Glutamatergic neuron (in vitro differentiated cells): ENCODE data around the gene UMAD1. TPM values are rescaled to one million over a fixed set of nuclear protein-coding genes. Genes with fewer than 3 reads are reported as not detected.
"Not testable (repeated sequence)": the region's sequence is repeated elsewhere in the genome, so short reads cannot be mapped to it uniquely, and the experiment has no call there.

Experiments
- DNase-seq: peaks from one replicate; pipeline ENCODE4 v3.0.0; 2022
- H3K27ac Mint-ChIP-seq: one replicate; pipeline ENCODE4 v1.8.0; 2020; ENCODE audit warnings: mild to moderate bottlenecking, mixed read lengths, inconsistent platforms; ENCODE audit not compliant: unreplicated experiment
- H3K27me3 Mint-ChIP-seq: one replicate; pipeline ENCODE4 v1.8.0; 2020; ENCODE audit warnings: mild to moderate bottlenecking, moderate library complexity, mixed read lengths, inconsistent platforms; ENCODE audit not compliant: unreplicated experiment
- H3K36me3 Mint-ChIP-seq: one replicate; pipeline ENCODE4 v1.8.0; 2020; ENCODE audit warnings: mild to moderate bottlenecking, mixed read lengths, inconsistent platforms; ENCODE audit not compliant: unreplicated experiment
- H3K4me1 Mint-ChIP-seq: one replicate; pipeline ENCODE4 v1.8.0; 2020; ENCODE audit warnings: mild to moderate bottlenecking, low read depth, mixed read lengths, inconsistent platforms; ENCODE audit not compliant: unreplicated experiment
- H3K4me3 Mint-ChIP-seq: one replicate; pipeline ENCODE4 v1.8.0; 2020; ENCODE audit warnings: mild to moderate bottlenecking, mixed read lengths, inconsistent platforms; ENCODE audit not compliant: unreplicated experiment
- H3K9me3 Mint-ChIP-seq: one replicate; pipeline ENCODE4 v1.8.0; 2020; ENCODE audit warnings: mild to moderate bottlenecking, moderate library complexity, mixed read lengths, inconsistent platforms; ENCODE audit not compliant: unreplicated experiment
- CTCF ChIP-seq: fragments of 200-600 bp; sonication (generic); IDR thresholded peaks from one replicate; pipeline ENCODE4 v1.5.0; 2021; ENCODE audit not compliant: partially characterized antibody, unreplicated experiment
- total RNA-seq: library from RNA; stranded (reverse); fragmentation: NEBNext Ultra II Directional; extraction: Animal tissue kit (Norgen Biotek cat#: 25700); gene quantifications from one replicate; pipeline ENCODE4 v1.2.1, GENCODE V29; 2021; ENCODE audit not compliant: unreplicated experiment

UMAD1 gene
- total RNA-seq, 1 donor from 2014 or later, result 5.2 TPM

- Mint-ChIP-seq H3K27ac (no peak overlapping the region), H3K4me3 (no peak overlapping the region), H3K9me3 (no peaks in the 10 kb centered on the region), H3K4me1 (no peaks in the 10 kb centered on the region), H3K27me3 (no peaks in the 10 kb centered on the region), H3K36me3 (no peaks in the 10 kb centered on the region)
- no peak for TF ChIP-seq CTCF
- DNase-seq, result no peak
Observed at GRCh38 chr7:7670490-7670889, 29.9 kb downstream of the UMAD1 start.

GRCh38 chr7:7671361-7671760, 30.8 kb downstream of the UMAD1 start:
- no peak for TF ChIP-seq CTCF
- Mint-ChIP-seq H3K27ac (no peak overlapping the region), H3K9me3 (no peaks in the 10 kb centered on the region), H3K27me3 (no peaks in the 10 kb centered on the region), H3K4me1 (no peaks in the 10 kb centered on the region), H3K4me3 (no peak overlapping the region), H3K36me3 (no peaks in the 10 kb centered on the region)
- DNase-seq, result no peak

GRCh38 chr7:7672545-7673239, 32.1 kb downstream of the UMAD1 start:
- no peaks in the 10 kb centered on the region for H3K4me1 Mint-ChIP-seq
- H3K9me3 Mint-ChIP-seq, result no peaks in the 10 kb centered on the region
- no peak overlapping the region for H3K4me3 Mint-ChIP-seq
- no peaks in the 10 kb centered on the region for H3K36me3 Mint-ChIP-seq
- H3K27me3 Mint-ChIP-seq, result no peaks in the 10 kb centered on the region
- TF ChIP-seq CTCF, result no peak
- no peak overlapping the region for H3K27ac Mint-ChIP-seq
- DNase-seq, result no peak

- H3K4me3 Mint-ChIP-seq, result no peak overlapping the region
- no peaks in the 10 kb centered on the region for H3K36me3 Mint-ChIP-seq
- H3K9me3 Mint-ChIP-seq, result no peaks in the 10 kb centered on the region
- no peaks in the 10 kb centered on the region for H3K27me3 Mint-ChIP-seq
- no peak overlapping the region for H3K27ac Mint-ChIP-seq
- no peak for TF ChIP-seq CTCF
- no peak for DNase-seq
- H3K4me1 Mint-ChIP-seq, result no peaks in the 10 kb centered on the region
Observed at GRCh38 chr7:7673240-7673550, 32.6 kb downstream of the UMAD1 start.

- Mint-ChIP-seq H3K4me1 (no peaks in the 10 kb centered on the region), H3K27me3 (peaks cover 3% of the 10 kb centered on the region), H3K27ac (no peak overlapping the region), H3K4me3 (no peak overlapping the region), H3K36me3 (no peaks in the 10 kb centered on the region), H3K9me3 (no peaks in the 10 kb centered on the region)
- no peak for TF ChIP-seq CTCF
- no peak for DNase-seq
Observed at GRCh38 chr7:7675686-7676085, 35.1 kb downstream of the UMAD1 start.

- H3K9me3 Mint-ChIP-seq, H3K27me3 Mint-ChIP-seq, H3K27ac Mint-ChIP-seq, H3K36me3 Mint-ChIP-seq, DNase-seq, H3K4me3 Mint-ChIP-seq: not testable (repeated sequence)
- peaks cover 11% of the 10 kb centered on the region for H3K4me1 Mint-ChIP-seq
Observed at GRCh38 chr7:7679640-7680039, 39.1 kb downstream of the UMAD1 start.
